Neuron (in vitro differentiated cells): ENCODE results near the gene DRAXIN.
"Not testable (repeated sequence)": the region's sequence is repeated elsewhere in the genome, so short reads cannot be mapped to it uniquely, and the experiment has no call there.

Experiments used
- H2AFZ ChIP-seq: one replicate; pipeline ENCODE4 v1.6.1; 2013; ENCODE audit warnings: low read depth, mild to moderate bottlenecking, inconsistent platforms, low read length, moderate library complexity
- H3K27me3 ChIP-seq: one replicate; pipeline ENCODE4 v1.6.1; 2013; ENCODE audit warnings: low read length; ENCODE audit not compliant: insufficient read depth
- H3K36me3 ChIP-seq: one replicate; pipeline ENCODE4 v1.6.1; 2013; ENCODE audit warnings: low read length; ENCODE audit not compliant: insufficient read depth
- H3K4me1 ChIP-seq: one replicate; pipeline ENCODE4 v1.6.1; 2013; ENCODE audit warnings: low read length; ENCODE audit not compliant: insufficient read depth
- H3K4me3 ChIP-seq: 2 replicates; pipeline ENCODE4 v1.5.1; 2013; ENCODE audit warnings: mild to moderate bottlenecking, low read length, moderate library complexity
- H3K9me3 ChIP-seq: one replicate; pipeline ENCODE4 v1.6.1; 2013; ENCODE audit warnings: low read length

The DRAXIN gene, protein sequence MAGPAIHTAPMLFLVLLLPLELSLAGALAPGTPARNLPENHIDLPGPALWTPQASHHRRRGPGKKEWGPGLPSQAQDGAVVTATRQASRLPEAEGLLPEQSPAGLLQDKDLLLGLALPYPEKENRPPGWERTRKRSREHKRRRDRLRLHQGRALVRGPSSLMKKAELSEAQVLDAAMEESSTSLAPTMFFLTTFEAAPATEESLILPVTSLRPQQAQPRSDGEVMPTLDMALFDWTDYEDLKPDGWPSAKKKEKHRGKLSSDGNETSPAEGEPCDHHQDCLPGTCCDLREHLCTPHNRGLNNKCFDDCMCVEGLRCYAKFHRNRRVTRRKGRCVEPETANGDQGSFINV

DNA sequence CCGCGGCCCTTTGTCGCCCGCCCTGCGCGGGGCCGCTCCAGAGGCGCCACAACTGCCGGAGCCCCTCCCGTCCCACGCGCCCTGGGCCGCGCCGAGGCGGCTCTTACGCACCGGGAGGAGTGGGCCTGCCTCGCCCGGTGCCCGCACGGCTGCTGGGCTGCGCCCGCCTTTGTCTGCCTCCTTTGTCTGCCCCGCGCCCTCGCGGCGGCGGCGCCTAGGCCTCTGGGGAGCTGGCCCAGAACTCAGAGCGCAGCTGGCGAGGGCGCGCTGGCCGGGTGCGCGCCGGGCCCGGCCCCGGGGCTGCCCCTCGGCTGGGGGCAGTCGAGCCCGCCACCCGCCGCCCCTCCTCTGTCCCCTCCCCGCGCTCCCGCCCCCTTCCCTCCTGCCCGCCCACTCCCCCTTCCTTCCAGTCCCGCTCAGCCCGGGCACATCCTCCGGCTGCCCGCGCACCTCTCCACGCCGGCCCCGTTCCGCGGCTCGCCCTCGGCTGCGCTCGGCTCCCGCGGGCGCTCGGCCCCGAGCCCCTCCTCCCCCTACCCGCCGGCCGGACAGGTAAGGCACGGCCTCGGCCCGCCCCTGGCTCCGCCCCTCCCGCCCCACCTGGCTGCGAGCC is at the start of gene DRAXIN:
DRAXIN (plus strand) TSS at position 409 of the 613 bp plus-strand sequence. CDS start 14,549 bp downstream, outside the sequence.
- Histone ChIP-seq H3K4me3 (peak within 1 kb of the TSS; percentile 60), H3K36me3 (peaks cover 6% of the 10 kb centered on the region), H3K27me3 (no peaks in the 10 kb centered on the region)

DNA sequence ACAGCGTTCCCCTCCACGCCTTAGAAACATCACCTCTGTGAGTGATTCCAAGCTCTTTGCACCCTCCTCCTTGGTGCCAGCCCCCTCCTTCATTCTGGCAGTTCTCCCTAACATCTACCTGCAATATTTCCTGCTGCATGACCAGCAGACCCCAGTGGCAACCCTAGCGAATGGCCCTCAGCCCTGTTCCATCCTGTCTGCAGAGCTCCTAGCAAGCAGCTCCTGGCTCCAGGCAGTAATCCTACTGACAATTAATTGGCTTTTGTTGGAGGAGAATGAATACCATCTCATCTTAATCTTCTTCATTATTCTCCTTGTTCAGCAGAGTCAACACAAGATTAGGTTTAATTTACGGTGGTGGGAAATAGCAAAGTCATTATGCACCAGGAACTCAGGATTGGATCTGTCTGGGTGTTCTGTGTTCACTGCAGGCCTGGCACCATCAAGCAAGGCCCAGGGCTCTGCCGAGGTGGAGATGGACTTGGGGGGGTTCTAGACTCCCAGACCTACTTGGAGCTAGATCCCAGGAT is 49.7 kb upstream of the DRAXIN start:
- Histone ChIP-seq H3K36me3 (no peaks in the 10 kb centered on the region), H3K9me3 (no peaks in the 10 kb centered on the region), H3K4me1 (no peaks in the 10 kb centered on the region), H3K4me3 (no peak overlapping the region), H2AFZ (no peak overlapping the region), H3K27me3 (peaks cover 9% of the 10 kb centered on the region)

More for the DNA sequence above, at the start of gene DRAXIN:
- Histone ChIP-seq H3K9me3 (no peaks in the 10 kb centered on the region), H3K4me1 (peaks cover 33% of the 10 kb centered on the region), H2AFZ (no peak within 1 kb of the TSS)

DNA sequence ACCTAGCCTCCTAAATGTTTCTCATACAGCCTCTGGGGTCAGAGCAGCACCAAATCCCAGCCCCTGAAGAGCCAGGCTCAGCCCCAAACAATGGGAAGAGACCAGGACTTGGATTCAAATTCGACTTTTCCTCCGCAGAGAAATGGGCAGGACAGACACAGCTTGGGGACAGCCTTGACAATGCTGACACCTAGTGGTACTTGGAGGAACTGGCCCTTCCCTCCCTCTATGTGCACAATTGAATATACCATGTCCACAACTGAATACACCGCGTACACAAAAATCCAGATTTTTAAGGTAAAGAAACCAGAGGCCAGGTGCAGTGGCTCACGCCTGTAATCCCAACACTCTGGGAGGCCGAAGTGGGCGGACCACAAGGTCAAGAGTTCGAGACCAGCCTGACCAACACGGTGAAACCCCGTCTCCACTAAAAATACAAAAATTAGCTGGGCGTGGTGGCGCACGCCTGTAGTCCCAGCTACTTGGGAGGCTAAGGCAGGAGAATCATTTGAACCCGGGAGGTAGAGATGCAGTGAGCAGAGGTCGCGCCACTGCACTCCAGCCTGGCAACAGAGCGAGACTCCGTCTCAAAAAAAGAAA is 49.0 kb upstream of the DRAXIN start:
- H3K4me1 ChIP-seq, H3K9me3 ChIP-seq, H3K27me3 ChIP-seq, H3K4me3 ChIP-seq, H2AFZ ChIP-seq, H3K36me3 ChIP-seq: not testable (repeated sequence)

DNA sequence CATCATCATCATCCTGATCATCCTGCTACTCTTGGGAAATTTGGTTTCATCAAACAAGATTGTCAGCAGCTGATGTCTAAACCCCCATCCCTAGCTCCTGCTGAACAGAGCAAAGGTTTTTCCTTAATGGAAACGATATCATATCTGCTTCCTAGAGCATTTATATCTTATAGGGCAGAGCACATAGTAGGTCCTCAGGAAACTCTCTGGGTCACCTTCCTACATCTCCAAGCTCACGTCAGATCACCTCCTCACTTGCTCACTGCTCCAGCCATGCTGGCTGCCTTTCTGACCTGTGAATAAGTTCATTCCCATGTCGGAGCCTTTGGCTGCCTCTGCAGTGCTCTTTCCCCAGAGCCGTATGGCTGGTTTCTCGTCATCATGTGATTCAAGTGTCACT is 47.7 kb upstream of the DRAXIN start:
- no peak overlapping the region for H3K4me3 ChIP-seq
- H2AFZ ChIP-seq, result no peak overlapping the region
- no peaks in the 10 kb centered on the region for H3K36me3 ChIP-seq
- no peaks in the 10 kb centered on the region for H3K4me1 ChIP-seq
- H3K27me3 ChIP-seq, result peaks cover 18% of the 10 kb centered on the region
- no peaks in the 10 kb centered on the region for H3K9me3 ChIP-seq

DNA sequence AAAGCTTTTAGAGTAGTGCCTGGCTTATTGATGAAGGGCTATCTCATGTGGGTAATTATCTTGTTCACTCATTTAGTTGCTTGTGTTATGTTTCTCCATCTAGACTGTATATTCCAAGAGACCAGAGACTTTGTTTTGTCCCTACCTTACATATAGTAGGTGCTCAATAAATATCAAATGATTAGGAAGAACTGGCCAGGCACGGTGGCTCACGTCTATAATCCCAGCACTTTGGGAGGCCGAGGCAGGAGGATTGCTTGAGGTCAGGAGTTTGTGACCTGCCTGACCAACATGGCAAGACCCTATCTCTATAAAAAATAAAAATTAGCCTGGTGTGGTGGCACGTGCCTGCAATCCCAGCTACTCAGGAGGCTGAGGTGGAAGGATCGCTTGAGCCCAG is 46.2 kb upstream of the DRAXIN start:
- Histone ChIP-seq H3K27me3 (peaks cover 29% of the 10 kb centered on the region), H3K36me3 (no peaks in the 10 kb centered on the region), H3K4me1 (no peaks in the 10 kb centered on the region), H3K4me3 (no peak overlapping the region), H3K9me3 (no peaks in the 10 kb centered on the region), H2AFZ (no peak overlapping the region)

DNA sequence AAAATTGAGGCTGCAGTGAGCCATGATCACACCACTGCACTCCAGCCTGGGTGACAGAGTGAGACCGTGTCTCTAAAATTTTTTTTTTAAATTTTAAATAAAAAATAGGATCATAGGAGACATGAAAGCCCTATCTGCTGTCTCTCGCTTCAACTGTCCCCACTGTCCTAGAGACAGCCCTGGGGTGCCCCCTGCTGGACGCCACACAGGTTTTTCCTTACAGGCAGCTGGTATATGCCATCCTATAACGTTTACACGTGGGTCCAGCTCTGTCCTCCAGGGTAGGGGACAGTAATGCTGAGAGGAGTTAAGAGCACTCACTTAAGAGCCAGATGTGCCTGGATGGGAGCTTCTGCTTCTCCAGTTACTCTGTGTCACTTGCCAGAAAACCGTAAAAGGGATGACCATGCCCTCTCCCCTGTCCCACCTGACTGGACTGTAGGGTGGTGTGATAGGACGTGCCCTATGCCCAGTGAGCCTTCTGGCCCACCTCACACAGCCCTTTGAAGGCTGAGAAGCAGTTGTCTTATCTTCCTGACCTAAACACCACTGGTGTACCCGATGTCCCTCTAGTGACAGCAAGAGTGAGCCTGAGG is 45.7 kb upstream of the DRAXIN start:
- H3K9me3 ChIP-seq, result no peaks in the 10 kb centered on the region
- no peak overlapping the region for H2AFZ ChIP-seq
- H3K27me3 ChIP-seq, result peaks cover 30% of the 10 kb centered on the region
- no peak overlapping the region for H3K4me3 ChIP-seq
- no peaks in the 10 kb centered on the region for H3K4me1 ChIP-seq
- H3K36me3 ChIP-seq, result no peaks in the 10 kb centered on the region

DNA sequence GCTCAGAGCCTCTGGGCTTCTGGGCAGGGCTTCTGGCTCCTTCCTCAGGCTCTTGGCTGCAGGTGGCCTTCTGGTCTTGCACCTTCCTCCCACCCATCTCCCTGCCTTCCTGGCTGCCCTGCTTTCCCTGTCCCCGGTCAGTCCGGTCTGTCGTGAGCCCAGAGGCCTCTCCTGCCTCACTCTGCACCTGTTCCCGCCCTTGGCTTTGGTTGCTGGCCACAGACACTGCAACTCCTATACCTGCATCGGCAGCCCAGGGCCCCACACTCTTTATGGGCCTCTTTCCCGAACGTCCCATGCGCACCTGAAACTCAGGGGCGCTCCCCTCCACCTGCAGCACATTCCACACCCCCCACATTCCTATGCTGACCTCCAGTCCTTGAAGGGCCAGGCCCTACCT is 45.2 kb upstream of the DRAXIN start:
- H3K4me1 ChIP-seq, result no peaks in the 10 kb centered on the region
- no peaks in the 10 kb centered on the region for H3K9me3 ChIP-seq
- peaks cover 33% of the 10 kb centered on the region for H3K27me3 ChIP-seq
- no peak overlapping the region for H3K4me3 ChIP-seq
- H3K36me3 ChIP-seq, result no peaks in the 10 kb centered on the region
- no peak overlapping the region for H2AFZ ChIP-seq

DNA sequence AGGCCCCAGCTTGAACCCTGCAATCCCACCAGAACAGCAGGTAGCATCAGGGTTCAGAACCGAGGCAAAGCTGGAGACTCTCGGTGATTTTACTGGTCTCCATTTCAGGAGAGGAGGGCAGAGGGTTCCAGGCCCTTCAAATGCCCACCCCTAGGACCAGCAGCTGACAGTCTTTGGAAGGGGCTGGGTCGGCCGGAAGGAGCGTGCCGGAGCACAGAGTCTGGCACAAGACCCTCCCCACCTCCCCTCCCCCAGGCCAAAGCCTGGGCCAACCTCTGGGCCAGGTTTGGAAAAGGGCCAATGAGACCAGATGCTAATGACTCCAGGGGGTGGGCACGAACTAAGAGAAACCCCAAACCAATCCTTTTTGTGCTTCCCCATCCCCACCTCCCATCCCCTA is 44.2 kb upstream of the DRAXIN start:
- H2AFZ ChIP-seq, result no peak overlapping the region
- H3K9me3 ChIP-seq, result no peaks in the 10 kb centered on the region
- H3K4me1 ChIP-seq, result no peaks in the 10 kb centered on the region
- H3K27me3 ChIP-seq, result peaks cover 41% of the 10 kb centered on the region
- no peaks in the 10 kb centered on the region for H3K36me3 ChIP-seq
- H3K4me3 ChIP-seq, result no peak overlapping the region

DNA sequence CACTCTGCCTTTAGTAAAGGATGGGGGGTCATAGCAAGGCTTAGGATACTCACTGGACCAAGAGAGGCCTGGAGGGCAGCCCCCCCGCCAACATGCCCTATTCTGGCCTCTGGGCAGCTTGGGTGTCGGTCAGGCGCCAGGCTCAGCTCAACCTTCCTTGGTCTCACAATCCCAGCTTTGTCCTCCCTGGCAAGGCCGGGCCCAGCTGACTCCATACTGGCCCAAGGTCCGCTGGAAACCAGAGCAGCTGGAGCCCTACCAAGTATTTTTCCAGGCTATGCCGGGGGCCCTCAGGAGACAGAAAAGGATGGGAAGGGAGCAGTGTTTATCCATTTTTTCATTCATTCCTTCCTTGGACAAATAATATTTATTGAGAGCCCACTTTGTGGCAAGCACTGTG is 43.5 kb upstream of the DRAXIN start:
- no peaks in the 10 kb centered on the region for H3K4me1 ChIP-seq
- no peak overlapping the region for H3K4me3 ChIP-seq
- H3K9me3 ChIP-seq, result no peaks in the 10 kb centered on the region
- no peaks in the 10 kb centered on the region for H3K36me3 ChIP-seq
- H3K27me3 ChIP-seq, result peaks cover 48% of the 10 kb centered on the region
- no peak overlapping the region for H2AFZ ChIP-seq

DNA sequence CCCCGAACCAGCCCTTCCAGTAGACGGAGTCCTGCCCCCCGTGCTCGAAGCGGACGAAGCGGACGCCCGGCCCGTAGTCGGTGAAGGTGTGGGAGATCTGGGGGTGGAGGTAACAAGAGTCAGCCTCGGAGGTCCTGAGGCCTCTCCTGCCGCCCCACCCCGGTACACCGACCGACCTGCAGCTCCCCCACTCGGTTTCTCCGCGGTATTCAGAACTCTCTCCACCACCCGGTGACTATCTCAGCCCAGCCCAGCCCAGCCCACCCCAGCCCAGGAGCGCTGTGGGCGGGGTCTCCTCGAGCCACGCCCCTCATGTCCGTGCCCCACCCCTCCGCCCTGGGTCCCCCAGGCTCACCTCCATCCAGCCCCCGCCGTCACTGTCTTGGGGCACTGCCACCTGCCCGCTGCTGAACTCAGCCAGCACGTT is 42.8 kb upstream of the DRAXIN start:
- no peaks in the 10 kb centered on the region for H3K9me3 ChIP-seq
- H3K27me3 ChIP-seq, result peaks cover 52% of the 10 kb centered on the region
- no peaks in the 10 kb centered on the region for H3K36me3 ChIP-seq
- no peaks in the 10 kb centered on the region for H3K4me1 ChIP-seq
- no peak overlapping the region for H2AFZ ChIP-seq
- no peak overlapping the region for H3K4me3 ChIP-seq

DNA sequence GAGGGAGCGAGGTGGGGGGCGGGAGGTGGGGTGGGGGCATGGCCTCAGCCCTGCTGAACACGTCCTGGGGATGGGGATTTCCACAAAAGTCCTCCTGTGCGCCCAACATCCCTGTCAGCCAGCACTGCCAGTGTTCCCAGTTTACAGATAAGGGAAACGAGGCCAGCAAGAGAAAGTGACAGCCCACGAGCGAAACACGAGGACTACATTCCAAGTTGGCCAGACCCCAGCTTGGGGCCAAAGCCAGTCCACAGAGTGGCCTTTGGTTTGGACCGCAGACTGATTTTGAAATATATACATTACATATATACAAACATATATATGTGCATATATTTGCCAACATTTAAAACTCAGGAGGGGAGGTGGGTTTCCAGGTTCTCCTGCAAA is 42.3 kb upstream of the DRAXIN start:
- no peaks in the 10 kb centered on the region for H3K9me3 ChIP-seq
- H3K4me1 ChIP-seq, result no peaks in the 10 kb centered on the region
- H3K27me3 ChIP-seq, result peaks cover 55% of the 10 kb centered on the region
- H3K36me3 ChIP-seq, result no peaks in the 10 kb centered on the region
- no peak overlapping the region for H3K4me3 ChIP-seq
- no peak overlapping the region for H2AFZ ChIP-seq

DNA sequence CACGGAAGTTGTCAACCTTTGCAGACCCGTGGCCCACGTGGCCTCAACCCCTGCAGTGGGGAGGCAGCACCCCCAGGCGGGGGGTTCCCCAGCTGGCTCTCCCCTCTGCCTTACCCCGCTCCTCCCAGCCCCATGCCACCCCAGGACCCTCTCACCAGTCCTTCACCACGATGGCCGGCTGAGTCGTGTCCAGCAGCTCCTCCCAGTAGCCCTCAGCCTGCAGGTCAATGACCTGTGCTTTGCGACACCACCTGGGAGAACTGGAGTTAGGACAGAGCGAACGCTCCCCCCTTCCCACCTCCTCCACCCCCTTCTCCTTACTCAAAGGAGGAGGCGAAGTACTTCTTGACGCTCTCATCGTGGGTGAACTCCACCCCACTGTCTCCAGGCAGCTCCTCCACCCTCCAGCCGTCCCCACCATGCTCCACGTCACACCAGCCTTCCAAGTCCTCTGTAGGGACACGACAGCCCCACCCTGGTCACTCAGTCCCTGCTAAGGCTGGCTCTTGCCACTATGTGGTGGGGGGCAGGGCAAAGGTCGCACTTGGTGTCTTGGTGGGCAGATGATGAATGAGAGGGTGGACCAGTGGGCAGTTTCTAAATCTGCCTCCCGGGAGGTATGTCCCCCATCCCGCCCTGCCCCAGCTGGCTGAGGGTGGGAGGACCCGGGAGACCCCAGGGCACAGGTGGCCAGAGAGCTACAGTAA is 41.7 kb upstream of the DRAXIN start:
- H3K9me3 ChIP-seq, result no peaks in the 10 kb centered on the region
- no peak overlapping the region for H3K4me3 ChIP-seq
- no peaks in the 10 kb centered on the region for H3K36me3 ChIP-seq
- H3K4me1 ChIP-seq, result no peaks in the 10 kb centered on the region
- H2AFZ ChIP-seq, result no peak overlapping the region
- peaks cover 55% of the 10 kb centered on the region for H3K27me3 ChIP-seq
